Measurements from ENCODE around the gene SNX19. TPM values are rescaled to one million over a fixed set of nuclear protein-coding genes. Genes with fewer than 3 reads are reported as not detected.

Gene SNX19
- total and polyA plus RNA-seq, 2 experiments from 2014 or later, result 5.2 to 30.0 TPM

DNA sequence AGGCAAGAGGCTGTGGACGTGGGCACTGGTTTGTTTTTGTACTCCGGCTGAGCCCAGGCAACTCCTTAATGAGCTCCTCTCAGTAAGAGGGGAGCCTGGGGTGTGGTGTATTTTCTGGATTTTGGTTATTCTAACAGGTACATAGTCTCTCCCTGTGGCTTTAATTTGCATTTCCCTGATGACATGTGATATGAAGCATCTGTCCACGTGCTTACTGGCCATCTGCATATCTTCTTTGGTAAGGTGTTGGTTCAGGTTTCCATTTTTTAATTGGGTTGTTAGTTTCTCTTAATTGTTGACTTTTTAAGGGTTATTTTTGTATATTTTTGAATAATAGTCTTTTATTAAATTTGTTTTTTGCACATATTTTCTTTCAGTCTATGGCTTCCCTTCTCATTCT, 30.8 kb upstream of the SNX19 start:
- Histone ChIP-seq H3K27ac (ENCODE audit: low read depth) (no peak overlapping the region), H3K4me2 (no peak overlapping the region), H3F3A (replicated peaks; ENCODE audit: low read depth) (no peaks in the 10 kb centered on the region), H3K79me2 (replicated peaks; ENCODE audit: insufficient read depth) (no peaks in the 10 kb centered on the region), H3K4me3 (no peak overlapping the region), H4K20me1 (replicated peaks; ENCODE audit: insufficient read depth) (no peaks in the 10 kb centered on the region), H2AFZ (no peak overlapping the region), H3K27me3 (ENCODE audit: insufficient read depth) (no peaks in the 10 kb centered on the region), H3K36me3 (ENCODE audit: insufficient read depth) (no peaks in the 10 kb centered on the region), H3K9me2 (ENCODE audit: insufficient read depth) (no peaks in the 10 kb centered on the region; the same call in 1 of the 2 replicates), H3K4me1 (ENCODE audit: insufficient read depth) (no peaks in the 10 kb centered on the region)
- H3K4me3 Mint-ChIP-seq, result no peak overlapping the region
- H3K9me3 Mint-ChIP-seq, result no peaks in the 10 kb centered on the region
- peaks cover 1% of the 10 kb centered on the region for H3K27me3 Mint-ChIP-seq (ENCODE audit: insufficient read depth, low read depth, poor library complexity)
- DNase-seq (ENCODE audit: low spot score) (no peak), ATAC-seq (no peak)
- no peak overlapping the region for H3K27ac Mint-ChIP-seq
- no peaks in the 10 kb centered on the region; the same call in 2 of the 3 replicates for H3K4me1 Mint-ChIP-seq
- H3K36me3 Mint-ChIP-seq (ENCODE audit: low read depth), result no peaks in the 10 kb centered on the region
- TF ChIP-seq EZH2phosphoT487 (IDR thresholded peaks at IDR 0.05; ENCODE audit: unreplicated experiment) (no peak), ZNF114 (CRISPR knock-in tag; IDR thresholded peaks at IDR 0.05) (no peak), ZNF331 (CRISPR knock-in tag; IDR thresholded peaks at IDR 0.05; ENCODE audit: low read depth) (no peak), NANOG (IDR thresholded peaks at IDR 0.05; ENCODE audit: borderline replicate concordance) (no peak), JUNB (IDR thresholded peaks at IDR 0.05; ENCODE audit: unreplicated experiment) (no peak), EZH2 (IDR thresholded peaks at IDR 0.05; ENCODE audit: low read depth, unreplicated experiment) (no peak), STAT1 (IDR thresholded peaks at IDR 0.05; ENCODE audit: unreplicated experiment) (no peak), CREB1 (CRISPR knock-in tag; IDR thresholded peaks at IDR 0.05; ENCODE audit: low read depth) (no peak), POLR2AphosphoS5 (IDR thresholded peaks at IDR 0.05; ENCODE audit: low read depth) (no peak)
- TF ChIP-seq, protein P1, sequence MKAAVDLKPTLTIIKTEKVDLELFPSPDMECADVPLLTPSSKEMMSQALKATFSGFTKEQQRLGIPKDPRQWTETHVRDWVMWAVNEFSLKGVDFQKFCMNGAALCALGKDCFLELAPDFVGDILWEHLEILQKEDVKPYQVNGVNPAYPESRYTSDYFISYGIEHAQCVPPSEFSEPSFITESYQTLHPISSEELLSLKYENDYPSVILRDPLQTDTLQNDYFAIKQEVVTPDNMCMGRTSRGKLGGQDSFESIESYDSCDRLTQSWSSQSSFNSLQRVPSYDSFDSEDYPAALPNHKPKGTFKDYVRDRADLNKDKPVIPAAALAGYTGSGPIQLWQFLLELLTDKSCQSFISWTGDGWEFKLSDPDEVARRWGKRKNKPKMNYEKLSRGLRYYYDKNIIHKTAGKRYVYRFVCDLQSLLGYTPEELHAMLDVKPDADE (IDR thresholded peaks at IDR 0.05), result no peak
- TF ChIP-seq, protein P2, sequence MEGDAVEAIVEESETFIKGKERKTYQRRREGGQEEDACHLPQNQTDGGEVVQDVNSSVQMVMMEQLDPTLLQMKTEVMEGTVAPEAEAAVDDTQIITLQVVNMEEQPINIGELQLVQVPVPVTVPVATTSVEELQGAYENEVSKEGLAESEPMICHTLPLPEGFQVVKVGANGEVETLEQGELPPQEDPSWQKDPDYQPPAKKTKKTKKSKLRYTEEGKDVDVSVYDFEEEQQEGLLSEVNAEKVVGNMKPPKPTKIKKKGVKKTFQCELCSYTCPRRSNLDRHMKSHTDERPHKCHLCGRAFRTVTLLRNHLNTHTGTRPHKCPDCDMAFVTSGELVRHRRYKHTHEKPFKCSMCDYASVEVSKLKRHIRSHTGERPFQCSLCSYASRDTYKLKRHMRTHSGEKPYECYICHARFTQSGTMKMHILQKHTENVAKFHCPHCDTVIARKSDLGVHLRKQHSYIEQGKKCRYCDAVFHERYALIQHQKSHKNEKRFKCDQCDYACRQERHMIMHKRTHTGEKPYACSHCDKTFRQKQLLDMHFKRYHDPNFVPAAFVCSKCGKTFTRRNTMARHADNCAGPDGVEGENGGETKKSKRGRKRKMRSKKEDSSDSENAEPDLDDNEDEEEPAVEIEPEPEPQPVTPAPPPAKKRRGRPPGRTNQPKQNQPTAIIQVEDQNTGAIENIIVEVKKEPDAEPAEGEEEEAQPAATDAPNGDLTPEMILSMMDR (conservative IDR thresholded peaks at IDR 0.05; ENCODE audit: low read depth in 2 of 2), result no peak
- TF ChIP-seq, protein P3, sequence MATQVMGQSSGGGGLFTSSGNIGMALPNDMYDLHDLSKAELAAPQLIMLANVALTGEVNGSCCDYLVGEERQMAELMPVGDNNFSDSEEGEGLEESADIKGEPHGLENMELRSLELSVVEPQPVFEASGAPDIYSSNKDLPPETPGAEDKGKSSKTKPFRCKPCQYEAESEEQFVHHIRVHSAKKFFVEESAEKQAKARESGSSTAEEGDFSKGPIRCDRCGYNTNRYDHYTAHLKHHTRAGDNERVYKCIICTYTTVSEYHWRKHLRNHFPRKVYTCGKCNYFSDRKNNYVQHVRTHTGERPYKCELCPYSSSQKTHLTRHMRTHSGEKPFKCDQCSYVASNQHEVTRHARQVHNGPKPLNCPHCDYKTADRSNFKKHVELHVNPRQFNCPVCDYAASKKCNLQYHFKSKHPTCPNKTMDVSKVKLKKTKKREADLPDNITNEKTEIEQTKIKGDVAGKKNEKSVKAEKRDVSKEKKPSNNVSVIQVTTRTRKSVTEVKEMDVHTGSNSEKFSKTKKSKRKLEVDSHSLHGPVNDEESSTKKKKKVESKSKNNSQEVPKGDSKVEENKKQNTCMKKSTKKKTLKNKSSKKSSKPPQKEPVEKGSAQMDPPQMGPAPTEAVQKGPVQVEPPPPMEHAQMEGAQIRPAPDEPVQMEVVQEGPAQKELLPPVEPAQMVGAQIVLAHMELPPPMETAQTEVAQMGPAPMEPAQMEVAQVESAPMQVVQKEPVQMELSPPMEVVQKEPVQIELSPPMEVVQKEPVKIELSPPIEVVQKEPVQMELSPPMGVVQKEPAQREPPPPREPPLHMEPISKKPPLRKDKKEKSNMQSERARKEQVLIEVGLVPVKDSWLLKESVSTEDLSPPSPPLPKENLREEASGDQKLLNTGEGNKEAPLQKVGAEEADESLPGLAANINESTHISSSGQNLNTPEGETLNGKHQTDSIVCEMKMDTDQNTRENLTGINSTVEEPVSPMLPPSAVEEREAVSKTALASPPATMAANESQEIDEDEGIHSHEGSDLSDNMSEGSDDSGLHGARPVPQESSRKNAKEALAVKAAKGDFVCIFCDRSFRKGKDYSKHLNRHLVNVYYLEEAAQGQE (IDR thresholded peaks at IDR 0.05; ENCODE audit: unreplicated experiment), result no peak
- TF ChIP-seq, protein P4, sequence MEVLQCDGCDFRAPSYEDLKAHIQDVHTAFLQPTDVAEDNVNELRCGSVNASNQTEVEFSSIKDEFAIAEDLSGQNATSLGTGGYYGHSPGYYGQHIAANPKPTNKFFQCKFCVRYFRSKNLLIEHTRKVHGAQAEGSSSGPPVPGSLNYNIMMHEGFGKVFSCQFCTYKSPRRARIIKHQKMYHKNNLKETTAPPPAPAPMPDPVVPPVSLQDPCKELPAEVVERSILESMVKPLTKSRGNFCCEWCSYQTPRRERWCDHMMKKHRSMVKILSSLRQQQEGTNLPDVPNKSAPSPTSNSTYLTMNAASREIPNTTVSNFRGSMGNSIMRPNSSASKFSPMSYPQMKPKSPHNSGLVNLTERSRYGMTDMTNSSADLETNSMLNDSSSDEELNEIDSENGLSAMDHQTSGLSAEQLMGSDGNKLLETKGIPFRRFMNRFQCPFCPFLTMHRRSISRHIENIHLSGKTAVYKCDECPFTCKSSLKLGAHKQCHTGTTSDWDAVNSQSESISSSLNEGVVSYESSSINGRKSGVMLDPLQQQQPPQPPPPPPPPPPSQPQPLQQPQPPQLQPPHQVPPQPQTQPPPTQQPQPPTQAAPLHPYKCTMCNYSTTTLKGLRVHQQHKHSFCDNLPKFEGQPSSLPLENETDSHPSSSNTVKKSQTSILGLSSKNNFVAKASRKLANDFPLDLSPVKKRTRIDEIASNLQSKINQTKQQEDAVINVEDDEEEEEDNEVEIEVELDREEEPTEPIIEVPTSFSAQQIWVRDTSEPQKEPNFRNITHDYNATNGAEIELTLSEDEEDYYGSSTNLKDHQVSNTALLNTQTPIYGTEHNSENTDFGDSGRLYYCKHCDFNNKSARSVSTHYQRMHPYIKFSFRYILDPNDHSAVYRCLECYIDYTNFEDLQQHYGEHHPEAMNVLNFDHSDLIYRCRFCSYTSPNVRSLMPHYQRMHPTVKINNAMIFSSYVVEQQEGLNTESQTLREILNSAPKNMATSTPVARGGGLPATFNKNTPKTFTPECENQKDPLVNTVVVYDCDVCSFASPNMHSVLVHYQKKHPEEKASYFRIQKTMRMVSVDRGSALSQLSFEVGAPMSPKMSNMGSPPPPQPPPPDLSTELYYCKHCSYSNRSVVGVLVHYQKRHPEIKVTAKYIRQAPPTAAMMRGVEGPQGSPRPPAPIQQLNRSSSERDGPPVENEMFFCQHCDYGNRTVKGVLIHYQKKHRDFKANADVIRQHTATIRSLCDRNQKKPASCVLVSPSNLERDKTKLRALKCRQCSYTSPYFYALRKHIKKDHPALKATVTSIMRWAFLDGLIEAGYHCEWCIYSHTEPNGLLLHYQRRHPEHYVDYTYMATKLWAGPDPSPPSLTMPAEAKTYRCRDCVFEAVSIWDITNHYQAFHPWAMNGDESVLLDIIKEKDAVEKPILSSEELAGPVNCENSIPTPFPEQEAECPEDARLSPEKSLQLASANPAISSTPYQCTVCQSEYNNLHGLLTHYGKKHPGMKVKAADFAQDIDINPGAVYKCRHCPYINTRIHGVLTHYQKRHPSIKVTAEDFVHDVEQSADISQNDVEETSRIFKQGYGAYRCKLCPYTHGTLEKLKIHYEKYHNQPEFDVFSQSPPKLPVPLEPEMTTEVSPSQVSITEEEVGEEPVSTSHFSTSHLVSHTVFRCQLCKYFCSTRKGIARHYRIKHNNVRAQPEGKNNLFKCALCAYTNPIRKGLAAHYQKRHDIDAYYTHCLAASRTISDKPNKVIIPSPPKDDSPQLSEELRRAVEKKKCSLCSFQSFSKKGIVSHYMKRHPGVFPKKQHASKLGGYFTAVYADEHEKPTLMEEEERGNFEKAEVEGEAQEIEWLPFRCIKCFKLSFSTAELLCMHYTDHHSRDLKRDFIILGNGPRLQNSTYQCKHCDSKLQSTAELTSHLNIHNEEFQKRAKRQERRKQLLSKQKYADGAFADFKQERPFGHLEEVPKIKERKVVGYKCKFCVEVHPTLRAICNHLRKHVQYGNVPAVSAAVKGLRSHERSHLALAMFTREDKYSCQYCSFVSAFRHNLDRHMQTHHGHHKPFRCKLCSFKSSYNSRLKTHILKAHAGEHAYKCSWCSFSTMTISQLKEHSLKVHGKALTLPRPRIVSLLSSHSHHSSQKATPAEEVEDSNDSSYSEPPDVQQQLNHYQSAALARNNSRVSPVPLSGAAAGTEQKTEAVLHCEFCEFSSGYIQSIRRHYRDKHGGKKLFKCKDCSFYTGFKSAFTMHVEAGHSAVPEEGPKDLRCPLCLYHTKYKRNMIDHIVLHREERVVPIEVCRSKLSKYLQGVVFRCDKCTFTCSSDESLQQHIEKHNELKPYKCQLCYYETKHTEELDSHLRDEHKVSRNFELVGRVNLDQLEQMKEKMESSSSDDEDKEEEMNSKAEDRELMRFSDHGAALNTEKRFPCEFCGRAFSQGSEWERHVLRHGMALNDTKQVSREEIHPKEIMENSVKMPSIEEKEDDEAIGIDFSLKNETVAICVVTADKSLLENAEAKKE (CRISPR knock-in tag; IDR thresholded peaks at IDR 0.05), result no peak

All from GM23338 (cell line).